ENCODE data around the gene ITCH.

DNA sequence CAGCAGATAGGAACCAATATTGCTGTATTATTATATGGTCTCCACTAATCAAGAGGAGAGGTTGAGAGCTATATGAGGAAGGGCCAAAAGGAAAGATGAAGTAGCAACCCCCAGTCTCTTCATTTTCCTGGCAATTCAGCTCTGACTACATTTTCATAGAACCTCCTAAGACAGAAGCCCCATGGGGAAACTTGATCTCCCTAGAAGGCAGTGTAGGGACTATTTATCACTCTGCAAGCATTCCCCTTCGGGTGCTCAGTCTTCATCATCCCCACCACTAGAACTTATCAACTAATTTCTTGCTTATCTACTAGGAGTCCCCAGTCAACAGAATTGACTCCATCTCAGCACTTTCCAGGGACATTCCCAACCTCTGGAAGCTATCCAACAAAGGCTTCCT, 25.5 kb upstream of the ITCH start:
- TF ChIP-seq, protein P1, sequence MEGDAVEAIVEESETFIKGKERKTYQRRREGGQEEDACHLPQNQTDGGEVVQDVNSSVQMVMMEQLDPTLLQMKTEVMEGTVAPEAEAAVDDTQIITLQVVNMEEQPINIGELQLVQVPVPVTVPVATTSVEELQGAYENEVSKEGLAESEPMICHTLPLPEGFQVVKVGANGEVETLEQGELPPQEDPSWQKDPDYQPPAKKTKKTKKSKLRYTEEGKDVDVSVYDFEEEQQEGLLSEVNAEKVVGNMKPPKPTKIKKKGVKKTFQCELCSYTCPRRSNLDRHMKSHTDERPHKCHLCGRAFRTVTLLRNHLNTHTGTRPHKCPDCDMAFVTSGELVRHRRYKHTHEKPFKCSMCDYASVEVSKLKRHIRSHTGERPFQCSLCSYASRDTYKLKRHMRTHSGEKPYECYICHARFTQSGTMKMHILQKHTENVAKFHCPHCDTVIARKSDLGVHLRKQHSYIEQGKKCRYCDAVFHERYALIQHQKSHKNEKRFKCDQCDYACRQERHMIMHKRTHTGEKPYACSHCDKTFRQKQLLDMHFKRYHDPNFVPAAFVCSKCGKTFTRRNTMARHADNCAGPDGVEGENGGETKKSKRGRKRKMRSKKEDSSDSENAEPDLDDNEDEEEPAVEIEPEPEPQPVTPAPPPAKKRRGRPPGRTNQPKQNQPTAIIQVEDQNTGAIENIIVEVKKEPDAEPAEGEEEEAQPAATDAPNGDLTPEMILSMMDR (IDR thresholded peaks at IDR 0.05; ENCODE audit: borderline replicate concordance, extremely low read depth, low read length, poor library complexity, severe bottlenecking) = no peak
- TF ChIP-seq EZH2 (IDR thresholded peaks at IDR 0.05; ENCODE audit: borderline replicate concordance, low read depth, low read length, severe bottlenecking) = no peak
